Activated CD4-positive, alpha-beta T cell treated with anti-CD3 and anti-CD28 coated beads, Interleukin-2, amount 10 ng/mL, durations not matched to agents 7 days and 5 days (primary cell): ENCODE data around the gene TLX2. TPM values are rescaled to one million over a fixed set of nuclear protein-coding genes. Genes with fewer than 3 reads are reported as not detected.

Source experiments
- CTCF ChIA-PET: fragments of 350-600 bp; sonication (Branson Sonifier 250); formaldehyde crosslinking; loops from one replicate; lab custom pipeline; 2021; ENCODE audit warnings: antibody characterized with exemption; lab: Charles Lee
- POLR2A ChIA-PET: fragments of 350-600 bp; sonication (Branson Sonifier 250); formaldehyde crosslinking; loops from one replicate; lab custom pipeline; 2021; ENCODE audit warnings: antibody characterized with exemption; lab: Charles Lee
- DNase-seq: peaks from one replicate; pipeline ENCODE4 v3.0.0-alpha.2; 2020
- H3K27ac Mint-ChIP-seq: one replicate; pipeline ENCODE4 v1.8.0; 2021; ENCODE audit warnings: mild to moderate bottlenecking, moderate library complexity, mixed read lengths
- H3K27me3 Mint-ChIP-seq: one replicate; pipeline ENCODE4 v1.8.0; 2021; ENCODE audit warnings: mixed read lengths
- H3K36me3 Mint-ChIP-seq: one replicate; pipeline ENCODE4 v1.8.0; 2021; ENCODE audit warnings: low read depth, mixed read lengths
- H3K4me1 Mint-ChIP-seq: one replicate; pipeline ENCODE4 v1.8.0; 2021; ENCODE audit warnings: mixed read lengths
- H3K4me3 Mint-ChIP-seq: one replicate; pipeline ENCODE4 v1.8.0; 2021; ENCODE audit warnings: mild to moderate bottlenecking, moderate library complexity, mixed read lengths
- H3K9me3 Mint-ChIP-seq: one replicate; pipeline ENCODE4 v1.8.0; 2021; ENCODE audit warnings: mixed read lengths
- total RNA-seq, 2 experiments: library from RNA; stranded (reverse); gene quantifications; one replicate each; pipeline ENCODE4 v1.2.3, GENCODE V29; 2021

The TLX2 gene
- total RNA-seq, 2 experiments from 2014 or later: 0.40 to 0.52 TPM

DNA sequence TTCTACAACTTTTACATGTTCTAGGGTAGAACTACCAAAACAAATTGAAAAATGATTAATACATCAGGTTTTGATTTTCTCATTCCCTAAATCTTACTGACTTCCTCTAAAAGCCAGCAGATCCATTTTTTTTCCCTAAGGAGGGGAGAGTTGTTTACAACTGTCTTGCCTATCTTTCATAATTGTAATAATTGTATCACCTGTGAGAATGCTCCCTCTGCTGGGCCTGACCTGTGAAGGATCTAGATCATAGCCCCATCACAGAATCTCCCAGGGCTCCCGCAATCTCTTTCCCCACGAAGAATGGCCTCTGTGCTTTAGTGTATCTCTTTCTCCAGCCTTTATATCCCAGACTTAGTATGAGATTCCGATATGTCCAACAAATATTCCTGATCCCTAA is 30.4 kb downstream of the TLX2 start:
- Mint-ChIP-seq H3K4me1 (peaks cover 8% of the 10 kb centered on the region), H3K27ac (no peak overlapping the region), H3K4me3 (no peak overlapping the region), H3K27me3 (peaks cover 54% of the 10 kb centered on the region), H3K9me3 (no peaks in the 10 kb centered on the region), H3K36me3 (no peaks in the 10 kb centered on the region)
- DNase-seq: no peak
- POLR2A ChIA-PET: no interaction called here
- CTCF ChIA-PET: interaction anchor here (0.8 to 1.4 kb wide), 3 partner anchors 13 to 32 kb away, joined by 3 to 5 read pairs (median 4); no protein-coding TSS in a partner anchor

DNA sequence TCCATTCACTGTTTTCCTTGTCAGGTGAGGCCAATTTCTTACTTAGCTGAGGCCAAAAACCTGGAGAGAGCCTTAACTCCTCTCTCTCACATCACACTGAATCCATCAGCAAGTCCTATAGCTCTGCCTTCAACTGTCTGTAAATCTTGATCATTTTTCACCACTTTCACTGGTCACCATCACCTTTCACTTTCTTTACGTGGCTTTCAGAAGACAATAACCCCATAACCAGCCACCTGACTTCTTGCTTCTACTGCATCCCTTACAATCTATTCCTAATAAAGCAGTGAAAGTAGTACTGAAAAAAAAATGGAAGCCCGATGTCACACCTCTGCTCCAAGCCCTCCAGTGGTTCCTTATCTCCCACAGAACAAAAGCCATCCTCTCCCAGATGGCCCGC is 31.8 kb downstream of the TLX2 start:
- no peaks in the 10 kb centered on the region for H3K36me3 Mint-ChIP-seq
- H3K27me3 Mint-ChIP-seq: peaks cover 62% of the 10 kb centered on the region
- no peak overlapping the region for H3K4me3 Mint-ChIP-seq
- CTCF ChIA-PET: interaction anchor here (0.7 to 1.7 kb wide), 4 partner anchors 10 to 42 kb away, joined by 3 to 5 read pairs (median 4); no protein-coding TSS in a partner anchor
- no peaks in the 10 kb centered on the region for H3K9me3 Mint-ChIP-seq
- DNase-seq: no peak
- POLR2A ChIA-PET: no interaction called here
- H3K4me1 Mint-ChIP-seq: peaks cover 10% of the 10 kb centered on the region
- no peak overlapping the region for H3K27ac Mint-ChIP-seq

- Mint-ChIP-seq H3K4me3 (peak overlapping the region; percentile 55), H3K4me1 (peaks cover 16% of the 10 kb centered on the region), H3K27ac (no peak overlapping the region), H3K36me3 (no peaks in the 10 kb centered on the region), H3K9me3 (no peaks in the 10 kb centered on the region), H3K27me3 (peaks cover 62% of the 10 kb centered on the region)
- POLR2A ChIA-PET: no interaction called here
- no peak for DNase-seq
- CTCF ChIA-PET: interaction anchor here (0.6 to 1.1 kb wide), 2 partner anchors 75 to 1354 kb away, joined by 3 to 4 read pairs; partner anchors contain the start of gene MRPL53
Measured at GRCh38 chr2:74548285-74548899, 34.1 kb downstream of the TLX2 start.

DNA sequence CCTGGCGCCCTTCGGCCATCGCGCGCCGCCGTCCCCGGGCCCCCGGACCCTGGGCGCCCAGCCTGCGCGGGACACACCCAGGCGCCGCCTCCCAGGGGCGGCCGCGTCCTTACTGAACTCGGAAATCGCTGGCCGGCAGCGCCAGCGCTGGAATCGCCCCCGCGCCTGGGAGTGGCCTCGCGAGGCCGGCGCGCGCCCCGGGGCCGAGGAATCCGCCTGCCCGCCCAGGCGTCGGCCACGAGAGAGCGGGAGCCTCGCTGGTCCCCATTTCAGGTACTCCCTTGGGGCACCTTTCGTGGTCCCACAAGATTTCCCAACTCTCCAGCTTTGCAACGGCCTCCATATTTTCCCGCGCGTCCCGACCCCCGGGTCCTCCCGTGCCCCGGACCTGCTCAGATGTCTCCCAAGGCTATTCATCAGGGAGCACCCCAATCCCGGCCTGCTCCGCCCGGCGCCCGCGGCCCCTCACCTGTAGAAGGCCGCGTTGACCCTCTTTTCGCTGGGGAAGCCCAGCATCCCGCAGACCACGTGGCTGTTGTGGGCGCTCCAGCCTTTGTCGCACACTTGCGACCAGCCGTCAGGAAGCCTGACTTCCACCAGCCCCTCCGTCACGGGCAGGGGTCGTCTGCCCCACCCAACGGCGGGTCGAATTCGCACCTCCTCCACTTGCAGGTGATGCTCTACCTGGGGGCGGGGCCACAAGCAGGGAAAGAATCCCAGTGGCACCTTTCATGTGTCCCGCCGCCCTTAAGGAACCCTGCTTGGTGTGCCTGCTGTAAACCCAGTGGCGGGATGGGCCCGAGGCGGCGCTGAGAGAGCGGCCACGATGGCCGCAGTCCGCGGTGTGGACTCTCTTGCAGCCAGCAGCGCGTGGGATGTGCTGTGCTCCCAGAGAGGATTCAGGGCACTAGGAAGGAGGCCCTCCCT is 34.9 kb downstream of the TLX2 start:
- Mint-ChIP-seq H3K36me3 (no peaks in the 10 kb centered on the region), H3K4me3 (peak overlapping the region; percentile 49), H3K4me1 (peaks cover 19% of the 10 kb centered on the region), H3K27me3 (peaks cover 62% of the 10 kb centered on the region), H3K27ac (no peak overlapping the region), H3K9me3 (no peaks in the 10 kb centered on the region)
- no peak for DNase-seq
- POLR2A ChIA-PET: no interaction called here
- CTCF ChIA-PET: interaction anchor here (0.9 to 2.2 kb wide), 4 partner anchors 15 to 76 kb away, joined by 3 to 5 read pairs (median 4); partner anchors contain the start of genes CCDC142, MRPL53 and TTC31

GRCh38 chr2:74550231-74550630 is 36.0 kb downstream of the TLX2 start:
- Mint-ChIP-seq H3K9me3 (no peaks in the 10 kb centered on the region), H3K4me3 (peak overlapping the region; percentile 6), H3K36me3 (no peaks in the 10 kb centered on the region), H3K27me3 (peaks cover 53% of the 10 kb centered on the region), H3K27ac (no peak overlapping the region), H3K4me1 (peaks cover 19% of the 10 kb centered on the region)
- CTCF ChIA-PET: interaction anchor here (0.9 to 2.2 kb wide), 5 partner anchors 10 to 67 kb away, joined by 3 to 5 read pairs (median 4); partner anchors contain the start of genes CCDC142 and TTC31
- no peak for DNase-seq
- POLR2A ChIA-PET: interaction anchor here (0.9 kb wide), 1 partner anchor 29 kb away, joined by 3 read pairs; no protein-coding TSS in a partner anchor

- CTCF ChIA-PET: interaction anchor here (1.2 kb wide), 2 partner anchors 20 to 21 kb away, joined by 3 to 5 read pairs; no protein-coding TSS in a partner anchor
Measured at GRCh38 chr2:74551530-74551929, 37.3 kb downstream of the TLX2 start.

DNA sequence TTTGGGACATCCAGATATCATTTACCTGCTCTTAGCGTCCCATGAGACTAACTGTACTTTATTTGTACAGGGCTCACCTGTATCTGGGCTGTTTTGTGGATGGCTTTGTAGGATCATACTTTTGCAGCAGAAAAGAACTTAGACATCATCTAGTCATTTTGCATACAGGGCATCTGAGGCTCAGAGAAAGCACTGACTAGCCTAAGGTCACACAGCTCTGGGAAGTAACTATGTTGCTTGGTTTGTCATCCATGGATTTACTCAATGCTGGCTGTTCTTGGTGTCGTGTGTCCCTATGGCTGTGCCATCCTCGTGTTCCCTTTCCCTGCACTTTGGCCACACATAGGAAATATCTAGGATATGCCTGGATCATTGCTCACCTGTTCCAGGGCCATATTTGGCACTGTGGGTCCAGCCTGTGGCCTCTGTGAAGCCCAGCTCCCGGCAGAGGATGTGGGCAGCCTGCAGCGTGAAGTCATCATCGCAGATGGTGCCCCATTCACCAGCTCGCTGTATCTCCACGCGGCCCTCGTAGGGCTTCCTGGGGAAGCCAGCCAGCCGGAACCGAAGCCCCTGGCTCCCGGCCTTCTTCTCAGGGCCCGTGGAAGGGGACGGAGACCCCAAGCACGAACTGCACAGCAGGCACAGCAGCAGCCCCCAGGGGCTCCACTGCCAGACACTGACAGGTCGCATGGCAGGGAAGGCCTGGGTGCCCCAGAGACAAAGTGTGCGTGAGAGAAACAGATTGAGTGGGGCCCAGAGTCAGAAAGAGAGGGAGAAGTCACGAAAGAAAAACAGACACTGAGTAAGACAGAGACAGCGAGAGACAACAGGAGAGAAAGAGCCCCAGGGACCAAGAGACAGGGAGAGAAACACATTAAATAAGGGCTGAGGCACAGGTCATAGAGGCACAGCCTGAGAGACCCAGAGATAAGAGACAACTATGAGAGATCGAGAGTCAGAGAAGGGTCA is 38.0 kb downstream of the TLX2 start:
- peaks cover 33% of the 10 kb centered on the region for H3K4me1 Mint-ChIP-seq
- DNase-seq: no peak
- peak overlapping the region; percentile 47 for H3K27ac Mint-ChIP-seq
- no peak overlapping the region for H3K4me3 Mint-ChIP-seq
- H3K36me3 Mint-ChIP-seq: peaks cover 9% of the 10 kb centered on the region
- ChIA-PET CTCF (interaction anchor here (1.1 to 1.2 kb wide), 3 partner anchors 18 to 20 kb away, joined by 3 to 5 read pairs (median 4); no protein-coding TSS in a partner anchor), POLR2A (no interaction called here)
- no peaks in the 10 kb centered on the region for H3K9me3 Mint-ChIP-seq
- H3K27me3 Mint-ChIP-seq: peaks cover 39% of the 10 kb centered on the region

More at GRCh38 chr2:74551530-74551929, 37.3 kb downstream of the TLX2 start:
- DNase-seq: no peak
- Mint-ChIP-seq H3K27me3 (peaks cover 41% of the 10 kb centered on the region), H3K9me3 (no peaks in the 10 kb centered on the region), H3K36me3 (peaks cover 5% of the 10 kb centered on the region), H3K4me1 (peaks cover 30% of the 10 kb centered on the region), H3K27ac (no peak overlapping the region), H3K4me3 (no peak overlapping the region)
- POLR2A ChIA-PET: no interaction called here

- POLR2A ChIA-PET: no interaction called here
- Mint-ChIP-seq H3K9me3 (no peaks in the 10 kb centered on the region), H3K4me3 (peak overlapping the region; percentile 60), H3K36me3 (peaks cover 10% of the 10 kb centered on the region), H3K27ac (peak overlapping the region; percentile 90), H3K27me3 (peaks cover 31% of the 10 kb centered on the region), H3K4me1 (peaks cover 31% of the 10 kb centered on the region)
- CTCF ChIA-PET: interaction anchor here (1.1 kb wide), 2 partner anchors 19 to 33 kb away, joined by 3 to 4 read pairs; no protein-coding TSS in a partner anchor
- no peak for DNase-seq
Measured at GRCh38 chr2:74552914-74553811, 38.9 kb downstream of the TLX2 start.

DNA sequence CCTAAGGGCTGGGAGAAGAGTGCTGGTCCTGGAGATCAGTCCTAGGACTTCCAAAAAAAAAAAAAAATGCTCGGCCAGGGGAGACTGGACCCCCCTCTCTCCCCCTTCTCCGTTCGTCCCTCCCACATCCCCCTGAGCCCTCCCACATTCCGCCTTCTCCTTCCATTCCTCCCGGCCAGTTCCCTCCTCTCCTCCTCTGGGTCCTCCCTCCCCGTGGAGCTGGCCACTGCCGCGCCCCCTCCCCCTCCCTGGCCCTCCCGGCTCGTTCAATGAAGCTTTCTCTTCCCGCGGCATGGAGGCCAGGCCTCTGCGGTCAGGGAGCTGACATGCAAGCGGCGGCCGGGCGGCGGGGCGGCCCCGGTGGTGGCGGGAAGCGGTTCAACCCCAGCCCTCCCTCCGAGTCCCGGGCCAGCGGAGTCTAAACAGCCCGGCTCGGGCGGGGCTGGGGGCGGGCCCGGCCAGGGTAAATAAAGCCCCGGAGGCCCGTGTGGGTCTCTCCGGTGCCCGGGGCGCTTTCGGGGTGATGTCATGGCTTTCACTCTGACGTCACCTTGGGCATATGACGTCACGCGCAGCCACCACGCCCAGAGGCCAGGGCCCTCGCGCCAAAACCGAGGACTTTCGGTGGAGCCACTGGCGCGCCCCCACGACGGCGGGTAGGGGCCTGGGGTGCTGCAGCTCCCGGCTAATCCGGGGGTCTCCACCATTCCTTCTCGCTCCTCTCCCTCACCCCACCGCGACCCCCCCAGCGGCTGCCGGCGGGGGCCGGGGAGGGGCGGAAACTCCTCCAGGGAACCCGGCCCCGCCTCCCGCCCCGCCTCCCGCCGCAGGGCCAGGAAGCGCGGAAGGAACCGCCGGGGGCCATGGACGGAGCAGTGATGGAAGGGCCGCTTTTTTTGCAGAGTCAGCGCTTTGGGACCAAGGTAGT is 39.9 kb downstream of the TLX2 start, which contains the start of the genes DOK1 and LOXL3:
TSS of gene DOK1 (plus strand) at position 829 of the 928 bp plus-strand sequence. CDS start at position 864, 35 bp downstream.
TSS of gene LOXL3 (minus strand) at position 51 of the 928 bp plus-strand sequence. CDS start 1,308 bp downstream, outside the sequence.
- peak; percentile 86 for DNase-seq
- Mint-ChIP-seq H3K4me1 (peaks cover 27% of the 10 kb centered on the region), H3K27me3 (peaks cover 26% of the 10 kb centered on the region), H3K27ac (peak within 1 kb of the TSS; percentile 94), H3K9me3 (no peaks in the 10 kb centered on the region), H3K36me3 (peaks cover 13% of the 10 kb centered on the region), H3K4me3 (peak within 1 kb of the TSS; percentile 95)
- ChIA-PET POLR2A (interaction anchor here (0.6 kb wide), 1 partner anchor 35 kb away, joined by 3 read pairs; no protein-coding TSS in a partner anchor), CTCF (interaction anchor here (1.1 to 6.5 kb wide), 2 partner anchors 21 to 32 kb away, joined by 3 to 36 read pairs; no protein-coding TSS in a partner anchor)
